ENCODE results near the gene SLC6A18. TPM values are rescaled to one million over a fixed set of nuclear protein-coding genes. Genes with fewer than 3 reads are reported as not detected.

Gene SLC6A18
- polyA plus RNA-seq, 1 of the 3 experiments (the other 2 are of a cell fraction): not detected

GRCh38 chr5:1210832-1211251 is 14.3 kb upstream of the SLC6A18 start:
- Histone ChIP-seq H3K27me3 (ENCODE audit: insufficient read depth) (peaks cover 23% of the 10 kb centered on the region; the same call in 1 of the 2 replicates), H3K9me3 (no peaks in the 10 kb centered on the region), H3K4me1 (ENCODE audit: control insufficient read depth in 1 of 2, insufficient read depth in 2 of 2, low read depth in 1 of 2, low read length in 1 of 2) (no peaks in the 10 kb centered on the region), H2AFZ (ENCODE audit: low read depth) (no peak overlapping the region), H3K79me2 (ENCODE audit: insufficient read depth) (no peaks in the 10 kb centered on the region), H3K36me3 (replicated peaks in 1 of 2; ENCODE audit: control insufficient read depth in 1 of 2, insufficient read depth in 2 of 2, low read length in 1 of 2) (no peaks in the 10 kb centered on the region), H3K9ac (no peak overlapping the region), H3K9me2 (no peaks in the 10 kb centered on the region), H3K27ac (ENCODE audit: low read depth in 2 of 2, low read length in 1 of 2) (no peak overlapping the region), H3K4me3 (ENCODE audit: low read depth in 2 of 2, low read length in 1 of 2) (no peak overlapping the region), H3F3A (replicated peaks; ENCODE audit: insufficient read depth) (no peaks in the 10 kb centered on the region), H3K4me2 (no peak overlapping the region), H4K20me1 (ENCODE audit: insufficient read depth) (no peaks in the 10 kb centered on the region)
- TF ChIP-seq USF2 (IDR thresholded peaks at IDR 0.05; ENCODE audit: borderline replicate concordance, low read depth, low read length): no peak
- TF ChIP-seq JUND (IDR thresholded peaks at IDR 0.05): no peak
- no peak for TF ChIP-seq REST (IDR thresholded peaks at IDR 0.05; ENCODE audit: low read depth, low read length)
- no peak for TF ChIP-seq TEAD4 (IDR thresholded peaks at IDR 0.05; ENCODE audit: borderline replicate concordance, insufficient read depth)
- DNase-seq: no peak
- 40% methylated on average over 5 of the region's 21 CpGs for WGBS (ENCODE audit: low lambda C conversion rate)
- ChIA-PET POLR2A (no interaction called here), CTCF (no interaction called here)

DNA sequence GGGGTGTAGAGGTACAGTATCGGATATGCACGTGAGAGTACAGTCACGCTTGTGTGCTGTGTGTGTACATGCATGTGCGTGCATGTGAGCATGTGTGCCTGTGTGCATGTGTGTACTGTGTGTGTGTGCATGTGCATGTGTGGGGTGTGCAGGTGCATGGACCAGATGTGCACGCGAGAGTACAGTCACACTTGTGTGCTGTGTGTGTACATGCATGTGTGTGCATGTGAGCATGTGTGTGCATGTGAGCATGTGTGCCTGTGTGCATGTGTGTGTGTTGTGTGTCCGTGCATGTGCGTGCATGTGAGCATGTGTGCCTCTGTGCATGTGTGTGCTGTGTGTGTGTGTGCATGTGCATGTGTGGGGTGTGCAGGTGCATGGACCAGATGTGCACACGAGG is 13.5 kb upstream of the SLC6A18 start:
- Histone ChIP-seq H3K27ac (ENCODE audit: low read depth in 2 of 2, low read length in 1 of 2) (no peak overlapping the region), H3K4me1 (ENCODE audit: control insufficient read depth in 1 of 2, insufficient read depth in 2 of 2, low read depth in 1 of 2, low read length in 1 of 2) (no peaks in the 10 kb centered on the region), H3K4me2 (no peak overlapping the region), H3K36me3 (replicated peaks in 1 of 2; ENCODE audit: control insufficient read depth in 1 of 2, insufficient read depth in 2 of 2, low read length in 1 of 2) (no peaks in the 10 kb centered on the region), H3K4me3 (ENCODE audit: low read depth in 2 of 2, low read length in 1 of 2) (no peak overlapping the region), H4K20me1 (ENCODE audit: insufficient read depth) (no peaks in the 10 kb centered on the region), H3K9me3 (no peaks in the 10 kb centered on the region), H3K9me2 (no peaks in the 10 kb centered on the region), H3K79me2 (ENCODE audit: insufficient read depth) (no peaks in the 10 kb centered on the region), H2AFZ (ENCODE audit: low read depth) (no peak overlapping the region), H3F3A (replicated peaks; ENCODE audit: insufficient read depth) (no peaks in the 10 kb centered on the region), H3K9ac (no peak overlapping the region), H3K27me3 (ENCODE audit: insufficient read depth) (0 out of 2 replicates have a peak, but pooled peaks cover 15% of the 10 kb centered on the region)
- DNase-seq: no peak
- ChIA-PET POLR2A (no interaction called here), CTCF (no interaction called here)
- WGBS (ENCODE audit: low lambda C conversion rate): 58% methylated on average over 7 of the region's 9 CpGs
- TF ChIP-seq GABPA (IDR thresholded peaks at IDR 0.05; ENCODE audit: low read depth): no peak
- TF ChIP-seq, protein P1, sequence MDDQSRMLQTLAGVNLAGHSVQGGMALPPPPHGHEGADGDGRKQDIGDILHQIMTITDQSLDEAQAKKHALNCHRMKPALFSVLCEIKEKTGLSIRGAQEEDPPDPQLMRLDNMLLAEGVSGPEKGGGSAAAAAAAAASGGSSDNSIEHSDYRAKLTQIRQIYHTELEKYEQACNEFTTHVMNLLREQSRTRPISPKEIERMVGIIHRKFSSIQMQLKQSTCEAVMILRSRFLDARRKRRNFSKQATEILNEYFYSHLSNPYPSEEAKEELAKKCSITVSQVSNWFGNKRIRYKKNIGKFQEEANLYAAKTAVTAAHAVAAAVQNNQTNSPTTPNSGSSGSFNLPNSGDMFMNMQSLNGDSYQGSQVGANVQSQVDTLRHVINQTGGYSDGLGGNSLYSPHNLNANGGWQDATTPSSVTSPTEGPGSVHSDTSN (IDR thresholded peaks at IDR 0.05): no peak
- no peak for TF ChIP-seq NFIC (IDR thresholded peaks at IDR 0.05; ENCODE audit: borderline replicate concordance)
- no peak for TF ChIP-seq RFX5 (IDR thresholded peaks at IDR 0.05; ENCODE audit: low read length)
- no peak for TF ChIP-seq FOSL2 (IDR thresholded peaks at IDR 0.05; ENCODE audit: borderline replicate concordance, low read depth)
- no peak for TF ChIP-seq EP300 (IDR thresholded peaks at IDR 0.05; ENCODE audit: borderline replicate concordance in 1 of 2, low read depth in 1 of 2, low read length in 1 of 2)
- TF ChIP-seq, protein P2, sequence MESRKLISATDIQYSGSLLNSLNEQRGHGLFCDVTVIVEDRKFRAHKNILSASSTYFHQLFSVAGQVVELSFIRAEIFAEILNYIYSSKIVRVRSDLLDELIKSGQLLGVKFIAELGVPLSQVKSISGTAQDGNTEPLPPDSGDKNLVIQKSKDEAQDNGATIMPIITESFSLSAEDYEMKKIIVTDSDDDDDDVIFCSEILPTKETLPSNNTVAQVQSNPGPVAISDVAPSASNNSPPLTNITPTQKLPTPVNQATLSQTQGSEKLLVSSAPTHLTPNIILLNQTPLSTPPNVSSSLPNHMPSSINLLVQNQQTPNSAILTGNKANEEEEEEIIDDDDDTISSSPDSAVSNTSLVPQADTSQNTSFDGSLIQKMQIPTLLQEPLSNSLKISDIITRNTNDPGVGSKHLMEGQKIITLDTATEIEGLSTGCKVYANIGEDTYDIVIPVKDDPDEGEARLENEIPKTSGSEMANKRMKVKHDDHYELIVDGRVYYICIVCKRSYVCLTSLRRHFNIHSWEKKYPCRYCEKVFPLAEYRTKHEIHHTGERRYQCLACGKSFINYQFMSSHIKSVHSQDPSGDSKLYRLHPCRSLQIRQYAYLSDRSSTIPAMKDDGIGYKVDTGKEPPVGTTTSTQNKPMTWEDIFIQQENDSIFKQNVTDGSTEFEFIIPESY (IDR thresholded peaks at IDR 0.05; ENCODE audit: borderline replicate concordance, low read depth): no peak
- TF ChIP-seq CTCF (IDR thresholded peaks at IDR 0.05): no peak
- TF ChIP-seq POLR2AphosphoS5 (IDR thresholded peaks at IDR 0.05; ENCODE audit: low read depth, low read length): no peak
- no peak for TF ChIP-seq USF2 (IDR thresholded peaks at IDR 0.05; ENCODE audit: borderline replicate concordance, low read depth, low read length)
- TF ChIP-seq RAD21 (IDR thresholded peaks at IDR 0.05; ENCODE audit: low read length): no peak
- TF ChIP-seq JUND (IDR thresholded peaks at IDR 0.05): no peak
- TF ChIP-seq EZH2phosphoT487 (IDR thresholded peaks at IDR 0.05; ENCODE audit: borderline replicate concordance, low read depth): no peak
- TF ChIP-seq NRF1 (IDR thresholded peaks at IDR 0.05; ENCODE audit: low read depth, low read length): no peak
- no peak for TF ChIP-seq MXI1 (IDR thresholded peaks at IDR 0.05; ENCODE audit: low read depth, low read length)

Data from SK-N-SH (cell line).